NCI-H187 (cell line): Measurements from ENCODE around the gene MVB12B.

Experiments used
- DNase-seq, 2 experiments: peaks; one replicate each; lab custom pipeline; 2025; lab: John Stamatoyannopoulos, UW

The MVB12B gene

GRCh38 chr9:126363847-126364671, 37.4 kb downstream of the MVB12B start:
- DNase-seq = no peak

DNA sequence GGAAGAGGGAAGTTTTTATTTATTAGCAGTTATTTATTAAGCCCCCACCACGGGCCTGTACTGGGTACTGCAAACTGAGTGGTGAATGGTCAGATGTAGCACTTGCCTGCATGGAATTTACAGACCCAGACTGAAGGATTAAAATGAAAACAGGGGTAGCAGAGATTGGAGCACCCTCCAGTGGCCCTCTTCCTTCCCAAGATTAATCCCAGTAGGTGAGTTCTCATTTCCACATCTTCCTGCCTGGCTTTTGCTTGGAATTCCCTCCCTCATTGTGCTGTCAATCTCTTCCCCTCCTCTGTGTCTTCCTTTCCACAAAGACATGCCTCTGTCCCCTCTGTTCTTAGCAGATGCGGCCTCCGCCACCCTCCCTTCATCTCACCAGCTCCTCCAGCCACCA, 39.2 kb downstream of the MVB12B start:
- no peak for DNase-seq

DNA sequence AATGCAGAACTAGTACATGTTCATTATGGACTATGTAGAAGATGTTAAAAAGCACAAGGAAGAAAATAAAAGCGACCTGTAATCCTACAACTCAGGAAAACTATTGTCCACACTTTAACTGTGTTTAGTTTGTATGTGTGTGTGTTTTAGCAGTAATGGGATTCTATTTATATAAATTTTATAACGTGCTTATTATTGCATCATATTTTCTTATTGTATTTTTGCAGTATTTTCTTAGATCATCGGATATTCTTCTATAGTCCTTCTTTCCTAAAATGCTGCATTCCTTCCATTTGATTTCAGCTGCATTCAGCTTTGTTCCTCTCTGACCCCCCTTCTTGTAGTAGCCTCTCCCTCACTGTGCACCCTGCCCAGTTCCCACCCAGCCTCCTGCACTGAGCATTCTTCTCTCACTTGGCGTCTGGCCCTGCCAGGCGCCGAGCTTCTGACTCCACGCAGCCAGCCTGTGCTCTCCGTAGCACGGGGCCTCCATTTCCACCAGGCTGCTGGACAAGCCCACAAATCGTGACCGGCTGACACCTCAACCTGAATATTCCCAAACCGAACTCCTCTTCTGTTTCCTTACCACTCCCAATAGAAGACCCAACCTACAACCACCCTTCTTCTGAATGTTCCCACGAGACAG, 39.9 kb downstream of the MVB12B start:
- no peak for DNase-seq

DNA sequence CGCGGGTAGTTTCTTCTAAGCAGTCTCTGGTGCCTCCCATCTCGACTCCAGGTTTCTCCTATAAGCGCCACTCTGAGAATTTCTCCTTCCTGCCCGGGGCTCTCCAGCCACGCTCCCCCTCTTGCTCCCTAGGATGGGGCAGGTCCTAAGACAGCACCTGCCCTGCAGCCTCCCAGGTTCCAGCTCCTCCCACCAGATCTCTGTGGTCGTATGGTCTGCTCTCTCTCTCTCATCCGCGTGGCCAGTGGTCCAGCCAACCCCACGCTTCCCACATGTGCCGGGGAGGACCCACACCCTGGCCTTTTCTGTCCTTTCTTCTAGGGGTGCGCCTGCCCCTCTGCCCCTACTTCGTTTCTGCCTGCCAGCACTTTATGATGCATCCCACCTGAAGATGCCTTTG, 40.5 kb downstream of the MVB12B start:
- no peak for DNase-seq

GRCh38 chr9:126367616-126368015, 41.0 kb downstream of the MVB12B start:
- no peak for DNase-seq

- no peak for DNase-seq
Measured at GRCh38 chr9:126368020-126368419, 41.4 kb downstream of the MVB12B start.

DNA sequence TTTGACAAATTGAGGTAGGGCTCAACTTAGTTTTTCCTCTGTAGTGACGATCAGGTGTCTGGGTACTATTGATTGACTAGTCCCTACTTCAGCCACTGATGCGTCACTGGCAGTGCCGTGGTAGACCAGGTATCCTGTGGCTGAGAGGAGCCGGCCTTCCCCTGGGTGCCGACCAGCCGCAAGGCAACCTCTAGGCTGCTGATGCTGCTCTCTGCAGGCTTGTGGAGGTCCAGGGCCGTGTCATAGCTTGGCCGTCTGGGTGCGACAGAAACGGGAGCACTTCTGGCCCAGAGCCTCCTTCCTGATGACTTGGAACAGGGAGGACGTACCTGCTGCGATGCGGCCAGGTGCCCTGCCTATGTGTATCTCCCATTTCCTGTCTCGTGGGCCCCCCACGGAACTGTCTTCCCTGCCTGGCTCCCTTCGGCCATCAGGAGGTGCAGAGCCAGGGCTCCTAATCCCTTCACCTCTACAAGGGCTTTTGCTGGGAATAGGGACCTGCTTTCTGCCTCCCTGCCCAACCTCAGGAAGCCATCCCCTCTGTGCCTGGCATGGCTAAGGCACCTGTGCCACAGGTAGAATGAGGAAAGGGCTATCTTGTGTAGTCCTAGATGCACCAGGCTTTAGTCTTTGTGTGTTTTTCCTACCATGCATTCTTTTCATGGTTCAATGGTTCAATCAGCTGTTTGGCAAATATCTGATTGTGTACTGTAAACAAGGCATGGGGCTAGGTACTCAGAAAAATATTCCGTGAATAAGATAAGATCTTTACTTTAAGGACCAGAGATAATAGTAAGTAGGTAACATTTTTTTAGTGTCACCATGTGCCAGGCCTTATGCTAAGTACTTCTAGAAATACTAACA, 44.6 kb downstream of the MVB12B start:
- DNase-seq = no peak

GRCh38 chr9:126372716-126373115, 46.1 kb downstream of the MVB12B start:
- no peak for DNase-seq

DNA sequence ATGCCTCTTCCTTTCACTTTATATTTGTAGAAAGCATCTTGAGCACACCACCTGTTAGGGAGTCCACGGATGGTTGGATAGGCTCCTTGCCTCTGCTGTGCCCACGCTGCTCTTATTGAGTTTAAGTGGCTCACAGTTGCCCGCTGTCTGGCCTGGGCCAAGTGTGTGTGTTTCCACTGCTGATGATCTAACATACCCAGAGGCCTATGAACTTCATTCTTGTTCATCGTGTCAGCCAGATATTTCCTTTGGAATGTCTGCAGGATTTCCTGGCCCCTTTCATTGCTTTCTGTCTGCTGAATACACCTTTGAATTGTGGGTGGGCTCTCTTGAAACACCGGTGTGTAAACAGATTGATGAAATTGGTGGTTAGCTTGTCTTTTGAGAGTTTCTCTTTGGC, 46.6 kb downstream of the MVB12B start:
- no peak for DNase-seq

DNA sequence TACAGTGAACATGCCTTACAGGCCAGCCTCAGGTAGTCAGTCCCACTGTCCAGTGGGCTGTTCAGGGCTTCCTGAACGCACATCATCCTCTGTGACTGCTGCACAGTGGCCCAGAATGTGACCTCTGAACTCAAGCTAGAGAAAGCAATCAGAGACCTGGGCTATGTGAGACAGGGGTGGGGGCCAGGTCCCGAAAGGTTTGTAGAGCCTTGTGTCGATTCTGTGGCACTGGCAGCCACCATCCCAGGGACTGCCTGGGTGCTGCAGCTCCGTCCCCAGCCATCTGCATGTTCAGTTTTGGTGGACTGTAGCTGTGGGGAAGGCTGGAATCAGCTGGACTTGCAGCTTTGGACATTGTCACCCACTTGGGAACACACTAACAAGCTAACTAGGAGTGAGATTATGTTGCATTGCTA, 47.7 kb downstream of the MVB12B start:
- DNase-seq = no peak

DNA sequence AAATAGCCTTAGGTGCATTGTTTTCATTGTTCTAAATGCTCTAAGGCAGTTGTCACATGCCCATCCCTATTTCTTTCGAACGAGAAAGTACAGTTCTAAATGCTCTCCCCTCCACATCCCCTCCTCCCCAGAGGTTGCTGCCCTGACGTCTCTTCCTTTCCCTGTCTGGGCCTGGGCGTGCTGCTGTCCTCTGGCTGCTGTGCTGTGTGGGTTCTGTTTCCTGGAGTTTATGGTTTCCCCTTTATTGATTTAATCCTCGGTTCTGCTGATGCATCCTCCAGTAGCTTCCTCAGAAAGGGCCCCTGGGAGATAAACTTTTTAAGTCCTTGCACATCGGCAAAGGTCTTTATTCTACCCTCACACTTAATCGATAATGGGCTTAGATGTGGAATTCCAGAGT, 48.8 kb downstream of the MVB12B start:
- DNase-seq = no peak

GRCh38 chr9:126376311-126377175, 49.9 kb downstream of the MVB12B start:
- DNase-seq = no peak

- no peak for DNase-seq
Measured at GRCh38 chr9:126377176-126377509, 50.5 kb downstream of the MVB12B start.

GRCh38 chr9:126377536-126377935, 50.9 kb downstream of the MVB12B start:
- DNase-seq = no peak

DNA sequence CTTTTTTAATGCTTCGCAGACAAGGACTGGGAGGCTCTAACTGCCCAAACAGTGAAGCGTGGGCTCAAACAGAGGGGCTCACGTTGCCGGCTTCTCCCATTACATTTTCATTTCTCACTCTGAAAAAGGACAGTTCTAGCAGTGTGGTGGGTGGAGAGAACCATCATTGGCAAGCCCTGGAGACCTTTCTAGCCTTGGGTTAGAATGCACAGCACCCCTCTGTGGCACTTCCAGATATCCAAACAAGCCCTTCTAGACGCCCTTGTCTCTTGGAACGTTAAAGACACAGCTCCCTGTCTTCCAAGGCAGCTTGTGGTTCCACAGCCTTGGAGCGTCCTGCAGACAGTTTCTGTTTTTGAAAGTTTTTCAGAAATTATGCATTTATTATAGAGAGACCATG, 52.1 kb downstream of the MVB12B start:
- no peak for DNase-seq

GRCh38 chr9:126379661-126380360, 53.2 kb downstream of the MVB12B start:
- DNase-seq = no peak

DNA sequence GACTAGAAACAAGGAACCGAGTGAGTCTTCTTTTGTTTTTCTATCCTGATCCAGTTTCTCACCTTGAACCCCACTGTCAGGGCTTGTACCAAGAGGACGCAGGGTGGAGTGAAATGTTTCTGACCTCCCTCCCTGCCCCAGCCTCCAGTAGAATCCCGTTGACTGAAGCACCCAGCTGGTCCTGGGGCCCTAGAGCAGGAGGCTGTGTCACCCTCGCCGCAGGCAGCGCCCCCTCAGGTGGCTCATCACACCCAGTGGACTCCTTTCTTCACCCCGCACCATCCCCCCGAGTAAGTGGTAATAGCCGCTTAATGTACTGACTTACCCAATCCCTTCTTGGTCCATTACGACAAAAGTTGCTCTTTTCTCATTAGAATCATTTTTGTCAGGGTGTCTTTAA, 53.8 kb downstream of the MVB12B start:
- DNase-seq = no peak

DNA sequence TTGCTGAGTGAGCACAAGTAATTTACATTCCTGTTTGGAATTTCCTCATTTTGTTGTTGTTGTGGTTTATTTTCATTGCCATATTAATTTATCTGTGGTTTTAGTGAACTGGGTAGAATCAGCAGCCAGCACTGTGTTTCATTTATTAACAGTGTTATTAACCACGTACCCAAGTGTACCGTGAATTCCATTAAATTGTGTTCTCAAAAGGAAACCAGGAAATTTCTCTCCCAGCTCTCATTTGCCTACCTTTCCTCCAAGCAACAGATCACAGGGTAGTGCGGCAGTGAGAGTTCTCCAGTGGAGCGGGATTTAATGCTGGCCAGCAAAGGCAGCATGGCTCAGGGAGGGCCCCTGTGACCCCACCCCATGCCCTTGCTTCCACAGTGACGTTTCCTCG, 54.6 kb downstream of the MVB12B start:
- no peak for DNase-seq

GRCh38 chr9:126383406-126384046, 56.9 kb downstream of the MVB12B start:
- DNase-seq = no peak

GRCh38 chr9:126384926-126385325, 58.3 kb downstream of the MVB12B start:
- DNase-seq = no peak

GRCh38 chr9:126386088-126386487, 59.5 kb downstream of the MVB12B start:
- DNase-seq = no peak
